GM19043 (cell line): ENCODE data around the gene NPHS2.
"Not testable (repeated sequence)": the region's sequence is repeated elsewhere in the genome, so short reads cannot be mapped to it uniquely, and the experiment has no call there.

Experiments
- ATAC-seq: cut with Tn5 transposase; IDR thresholded peaks from one replicate; pipeline ENCODE4 v1.9.1; 2021; ENCODE audit warnings: low read depth; ENCODE audit not compliant: unreplicated experiment

The NPHS2 gene

DNA sequence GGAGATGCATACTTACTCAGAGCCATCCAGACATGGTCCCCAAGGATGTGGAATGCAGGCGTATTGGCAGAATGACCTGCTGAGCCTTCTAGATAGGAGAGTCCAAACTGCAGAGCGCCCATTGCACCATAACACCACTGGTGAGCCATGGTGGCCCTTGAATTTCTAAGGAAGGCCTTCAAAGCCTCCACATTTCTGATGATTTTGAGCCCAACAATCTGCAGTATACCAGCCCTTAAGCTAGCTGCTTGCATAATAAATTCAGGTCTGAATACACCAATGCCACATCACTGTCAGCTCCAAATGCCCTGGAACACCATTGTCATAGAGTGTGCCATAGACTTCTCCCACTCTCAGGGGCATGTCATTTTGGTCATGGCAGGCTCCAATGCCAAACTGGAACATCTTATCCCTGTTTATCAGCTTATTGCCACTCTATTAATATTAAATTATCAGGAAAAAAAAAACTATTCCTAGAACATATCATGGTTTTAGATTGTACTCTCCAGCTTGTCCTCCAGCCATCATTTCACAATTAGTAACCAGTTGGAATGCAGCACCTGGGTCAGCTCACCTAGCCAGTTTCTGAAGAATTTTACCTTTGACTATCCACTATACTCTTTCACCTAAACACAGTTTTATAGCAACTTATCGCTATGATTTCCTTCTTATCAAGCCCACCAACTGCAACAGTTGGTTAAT is 26.9 kb downstream of the NPHS2 start:
- ATAC-seq = no peak

DNA sequence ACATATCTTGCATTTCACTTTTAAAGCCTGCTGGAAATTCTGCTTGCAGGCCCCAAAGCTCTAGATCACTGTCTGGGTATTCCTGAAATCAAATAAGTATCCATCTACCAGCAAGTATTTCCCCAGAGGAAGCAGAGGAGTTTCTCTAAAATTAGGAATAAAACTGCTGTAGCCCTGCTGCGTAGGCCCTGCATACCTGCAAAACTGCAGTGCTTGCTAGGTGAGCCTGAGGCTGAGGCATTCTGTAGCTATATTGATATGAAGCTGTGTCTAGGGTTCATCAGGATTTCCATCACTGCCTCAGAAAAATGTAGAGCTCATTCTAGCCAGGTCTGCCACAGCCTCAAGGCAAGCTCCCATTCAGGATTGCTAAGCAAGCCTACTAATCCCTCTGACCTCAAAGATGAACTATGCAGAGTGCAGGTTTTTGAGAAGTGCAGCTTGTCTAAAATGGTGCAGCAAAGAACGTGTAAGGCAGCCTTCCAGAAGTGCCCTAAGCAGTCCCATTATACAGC is 28.7 kb downstream of the NPHS2 start:
- ATAC-seq = no peak

DNA sequence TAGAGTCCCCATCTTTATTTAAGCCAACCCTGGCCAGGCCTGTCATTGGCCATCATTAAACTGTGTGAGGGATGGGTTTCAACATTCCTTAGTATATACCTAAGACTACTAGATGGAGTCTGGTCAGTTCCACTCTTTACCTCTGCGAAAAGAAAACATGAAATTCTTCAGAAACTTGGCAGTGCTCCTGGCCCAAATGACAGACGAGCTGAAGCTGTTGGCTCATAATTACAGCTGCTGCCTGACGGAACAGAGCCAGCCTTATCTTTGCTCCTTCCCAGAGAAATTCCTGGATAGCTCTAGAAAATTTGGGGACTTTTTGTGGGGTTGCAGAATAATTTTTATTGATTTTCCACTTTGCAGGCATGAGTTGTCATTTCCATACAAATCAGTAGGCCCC is 30.4 kb downstream of the NPHS2 start:
- no peak for ATAC-seq

DNA sequence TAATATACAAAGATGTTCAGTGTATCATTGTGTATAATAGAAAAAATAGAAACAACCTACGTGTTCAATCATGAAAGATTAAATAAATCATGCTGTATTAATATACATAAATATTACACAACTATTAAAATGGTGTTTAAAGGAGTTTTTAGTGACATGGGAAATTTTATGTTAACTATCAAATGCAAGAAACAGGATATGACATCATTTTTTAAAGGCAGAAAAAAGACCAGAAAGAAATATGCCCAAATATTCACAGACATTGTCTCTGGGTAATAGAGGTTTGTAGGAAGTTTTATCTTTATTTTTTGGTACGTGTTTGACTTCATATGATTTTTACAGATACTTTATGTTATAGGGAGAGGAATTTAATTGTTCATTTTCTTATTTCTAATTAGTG is 34.0 kb downstream of the NPHS2 start:
- no peak for ATAC-seq

DNA sequence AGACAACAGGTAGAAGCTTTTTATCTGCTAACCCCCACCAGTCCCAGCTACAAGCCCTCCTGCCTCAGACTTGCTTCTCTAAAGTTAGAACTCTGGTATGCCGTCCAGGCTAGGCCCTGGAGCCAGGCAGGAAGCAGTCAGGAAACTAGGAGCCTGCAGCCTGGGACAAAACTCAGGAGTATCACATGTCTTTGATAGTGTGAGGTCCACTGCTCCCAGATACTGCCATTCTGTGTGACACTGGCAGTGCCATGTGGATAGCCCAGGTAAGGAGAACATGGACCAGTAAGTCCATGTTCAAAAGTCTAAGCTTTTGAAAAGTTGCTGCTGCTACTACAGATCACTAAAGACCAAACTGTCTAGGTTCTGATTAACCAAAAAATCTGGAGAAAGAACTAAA is 45.4 kb downstream of the NPHS2 start:
- no peak for ATAC-seq

DNA sequence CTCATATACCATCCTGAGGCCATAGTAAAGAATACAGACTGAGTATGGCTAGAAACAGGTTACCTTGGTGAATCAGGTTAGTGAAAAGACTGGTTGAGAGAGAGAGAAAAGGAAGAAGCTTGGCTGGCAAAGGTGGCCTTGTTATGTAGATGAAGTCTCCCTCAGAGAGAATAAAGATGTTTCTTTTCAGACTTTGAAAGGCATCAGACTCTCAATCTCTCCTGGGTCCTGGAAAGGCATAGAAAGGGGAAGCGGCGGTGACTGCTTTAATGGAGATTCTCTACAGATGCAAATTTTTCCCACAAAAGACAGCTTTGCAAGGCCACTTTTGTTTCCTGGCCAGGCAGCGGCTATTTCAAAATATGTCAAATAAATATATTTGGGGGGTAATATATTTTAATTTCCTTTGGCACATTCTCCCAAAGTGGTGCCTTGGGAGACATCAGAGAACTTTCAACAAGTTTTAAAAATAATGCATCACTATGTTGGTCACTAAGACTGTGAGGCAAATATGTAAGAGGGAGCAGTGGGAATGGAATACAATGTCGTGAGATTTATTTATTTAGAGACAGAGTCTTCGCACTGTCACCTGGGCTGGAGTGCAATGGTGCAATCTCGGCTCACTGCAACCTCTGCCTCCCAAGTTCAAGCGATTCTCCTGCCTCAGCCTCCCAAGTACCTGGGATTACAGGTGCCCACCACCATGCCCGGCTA is 46.1 kb downstream of the NPHS2 start:
- no peak for ATAC-seq

DNA sequence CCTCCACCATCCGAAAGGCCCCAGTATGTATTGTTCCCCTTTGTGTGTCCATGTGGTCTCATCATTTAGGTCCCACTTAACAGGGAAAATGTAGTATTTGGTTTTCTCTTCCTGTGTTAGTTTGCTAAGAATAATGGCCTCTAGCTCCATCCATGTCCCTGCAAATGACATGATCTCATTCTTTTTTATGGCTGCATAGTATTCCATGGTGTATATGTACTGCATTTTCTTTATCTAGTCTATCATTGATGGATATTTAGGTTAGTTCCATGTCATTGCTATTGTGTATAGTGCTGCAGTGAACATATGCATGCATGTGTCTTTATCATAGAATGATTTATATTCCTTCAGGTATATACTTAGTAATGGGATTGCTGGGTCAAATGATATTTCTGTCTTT is 57.2 kb downstream of the NPHS2 start:
- ATAC-seq = not testable (repeated sequence)

DNA sequence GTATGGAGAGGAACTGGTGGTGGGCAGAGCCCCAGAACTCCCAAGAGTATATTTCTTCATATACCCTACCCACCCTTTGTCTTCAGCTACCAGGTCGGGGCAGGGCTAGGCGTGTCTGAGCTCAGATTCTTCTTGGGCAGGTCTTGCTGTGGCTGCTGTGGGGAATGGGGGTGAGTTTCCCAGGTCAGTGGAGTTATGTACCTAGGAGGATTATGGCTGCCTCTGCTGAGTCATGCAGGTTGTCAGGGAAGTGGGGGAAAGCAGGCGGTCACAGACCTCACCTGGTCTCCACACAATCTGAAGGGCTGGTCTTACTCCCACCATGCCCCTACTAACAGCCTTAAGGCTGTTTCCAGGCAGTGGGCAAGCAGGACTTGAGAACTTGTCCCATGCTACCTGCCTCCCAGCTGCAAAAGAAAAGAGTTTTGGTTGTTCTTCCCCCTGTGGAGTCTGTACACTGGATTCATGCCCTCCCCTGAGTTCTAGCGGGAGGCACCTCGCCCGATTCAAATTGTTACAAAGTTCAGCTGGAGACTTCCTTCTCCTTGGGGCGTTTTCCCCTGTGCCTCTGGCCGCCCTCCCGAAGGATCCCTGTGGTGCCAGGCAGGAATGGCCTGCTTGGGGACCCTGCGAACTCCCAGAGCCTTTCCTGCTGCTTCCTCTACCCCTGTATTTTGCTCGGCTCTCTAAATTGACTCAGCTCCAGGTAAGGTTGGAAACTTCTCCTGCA is 58.6 kb downstream of the NPHS2 start:
- no peak for ATAC-seq

DNA sequence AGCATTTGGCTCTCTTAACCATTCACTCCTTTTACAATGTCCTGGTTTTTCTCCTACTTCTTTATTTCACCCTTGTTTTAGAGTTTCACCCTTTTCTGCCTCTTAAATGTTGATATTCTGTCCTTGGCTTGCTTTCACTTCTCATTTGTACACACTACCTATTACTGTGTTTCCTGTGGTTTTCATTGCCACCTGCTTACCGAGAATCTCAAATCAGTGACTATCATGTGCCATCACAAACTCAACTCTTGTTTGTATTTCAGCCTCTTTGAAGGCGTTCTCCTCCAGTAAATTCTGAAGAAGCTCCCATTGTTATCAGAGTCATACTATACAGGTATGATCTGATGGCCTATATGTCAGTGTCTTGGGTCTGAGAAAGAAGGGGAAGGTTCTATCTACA is 65.7 kb downstream of the NPHS2 start:
- ATAC-seq = peak; percentile 84

DNA sequence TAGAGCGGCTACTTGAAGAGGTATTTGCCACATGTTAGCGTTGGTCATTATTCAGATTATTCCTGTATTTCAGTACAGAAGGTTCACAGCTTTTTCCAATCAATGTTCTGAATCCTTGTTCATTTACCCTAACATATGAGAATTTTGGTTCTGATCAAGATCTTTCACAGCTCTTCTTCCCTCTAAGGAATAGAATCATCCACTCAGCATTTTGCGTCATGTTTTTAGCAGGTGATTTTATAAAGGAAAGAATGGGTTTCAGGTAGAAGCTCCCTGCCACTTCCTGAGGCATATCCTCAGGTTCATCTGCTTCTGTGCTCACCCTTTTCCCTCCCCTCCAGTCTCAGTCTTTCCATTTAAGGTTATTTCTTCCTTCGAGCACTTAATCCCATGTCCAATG is 66.4 kb downstream of the NPHS2 start:
- no peak for ATAC-seq

DNA sequence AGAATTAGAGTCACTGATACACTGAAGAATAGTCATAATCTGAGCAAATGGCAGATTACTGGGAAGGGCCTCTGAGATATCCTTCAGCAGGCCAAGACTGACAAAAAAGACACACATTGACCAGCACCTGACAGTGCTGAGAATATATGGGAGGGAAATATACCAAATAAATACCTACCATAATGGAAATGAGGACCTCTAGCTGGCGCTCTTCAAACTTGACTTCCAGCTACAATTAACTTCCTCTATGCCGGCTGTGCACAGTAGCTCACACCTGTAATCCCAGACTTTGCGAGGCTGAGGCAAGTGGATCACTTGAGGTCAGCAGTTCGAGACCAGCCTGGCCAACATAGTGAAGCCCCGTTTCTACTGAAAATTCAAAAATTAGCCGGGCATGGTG is 69.5 kb downstream of the NPHS2 start:
- ATAC-seq = no peak
